Activated naive CD4-positive, alpha-beta T cell treated with Interleukin-2 at 50 U/mL for 16 hours (primary cell): ENCODE measurements around the gene SLC22A3.
A peak's percentile ranks its signal among the peaks of the same experiment; 100 is the strongest.
"Not testable (repeated sequence)": the region's sequence is repeated elsewhere in the genome, so short reads cannot be mapped to it uniquely, and the experiment has no call there.

Experiments used
- DNase-seq: peaks from one replicate; pipeline ENCODE4 v3.0.0-alpha.2; 2020

SLC22A3 gene

DNA sequence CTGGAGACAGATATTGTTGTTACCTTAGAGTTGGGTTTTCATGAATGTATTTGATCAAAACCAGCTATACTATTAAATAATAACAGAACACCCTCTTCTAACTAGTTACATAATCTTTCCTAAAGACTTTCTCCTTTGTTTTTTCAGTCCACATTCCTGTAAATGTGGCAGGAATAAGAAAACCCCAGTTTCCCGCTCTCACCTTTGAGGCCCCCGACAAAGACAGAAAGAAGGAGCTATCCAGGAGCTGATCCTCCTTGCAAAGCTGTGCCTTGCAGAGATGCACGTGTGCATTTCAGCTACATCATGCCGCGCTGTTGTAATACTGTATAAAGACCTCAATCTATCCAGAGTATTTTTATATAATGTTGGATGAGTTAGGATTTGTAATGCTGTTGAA is 102.7 kb downstream of the SLC22A3 start:
- no peak for DNase-seq

DNA sequence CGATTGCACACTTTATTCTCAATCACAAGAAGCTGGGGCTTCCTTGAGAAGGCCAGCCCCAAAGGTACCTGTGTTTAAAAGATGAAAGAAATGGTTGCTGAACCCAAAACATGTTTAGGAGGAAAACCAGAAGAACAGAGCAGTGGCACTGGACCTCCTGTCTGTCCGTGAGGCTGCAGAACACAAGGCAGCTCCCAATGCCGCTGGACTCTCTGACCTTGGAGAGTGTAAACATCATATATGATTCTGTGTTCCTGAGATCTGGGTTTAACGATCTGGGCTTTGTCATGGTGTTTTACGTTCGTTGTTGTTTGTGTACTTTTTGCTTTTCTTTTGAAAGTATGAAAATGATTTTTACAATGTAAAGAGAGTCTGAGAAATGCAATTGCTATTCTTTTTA is 106.1 kb downstream of the SLC22A3 start:
- no peak for DNase-seq

DNA sequence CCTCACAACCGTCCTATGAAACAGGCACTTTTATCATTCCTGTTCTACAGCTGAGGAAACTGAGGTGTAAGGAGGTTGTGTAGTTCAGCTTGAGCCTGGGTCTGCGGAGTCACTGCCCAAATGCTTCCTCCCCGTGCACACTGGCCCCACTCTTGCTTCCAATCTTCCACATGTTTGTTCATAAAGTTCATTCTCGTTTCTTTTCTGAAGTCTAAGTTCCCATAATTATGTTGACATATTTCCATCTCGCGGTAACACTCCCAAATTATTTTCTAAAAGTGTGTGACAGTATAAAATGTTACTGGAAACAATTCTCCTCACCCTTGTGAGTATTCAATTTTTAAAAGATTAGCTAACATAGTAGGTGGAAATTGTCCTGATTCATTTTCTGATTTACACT is 106.9 kb downstream of the SLC22A3 start:
- no peak for DNase-seq

DNA sequence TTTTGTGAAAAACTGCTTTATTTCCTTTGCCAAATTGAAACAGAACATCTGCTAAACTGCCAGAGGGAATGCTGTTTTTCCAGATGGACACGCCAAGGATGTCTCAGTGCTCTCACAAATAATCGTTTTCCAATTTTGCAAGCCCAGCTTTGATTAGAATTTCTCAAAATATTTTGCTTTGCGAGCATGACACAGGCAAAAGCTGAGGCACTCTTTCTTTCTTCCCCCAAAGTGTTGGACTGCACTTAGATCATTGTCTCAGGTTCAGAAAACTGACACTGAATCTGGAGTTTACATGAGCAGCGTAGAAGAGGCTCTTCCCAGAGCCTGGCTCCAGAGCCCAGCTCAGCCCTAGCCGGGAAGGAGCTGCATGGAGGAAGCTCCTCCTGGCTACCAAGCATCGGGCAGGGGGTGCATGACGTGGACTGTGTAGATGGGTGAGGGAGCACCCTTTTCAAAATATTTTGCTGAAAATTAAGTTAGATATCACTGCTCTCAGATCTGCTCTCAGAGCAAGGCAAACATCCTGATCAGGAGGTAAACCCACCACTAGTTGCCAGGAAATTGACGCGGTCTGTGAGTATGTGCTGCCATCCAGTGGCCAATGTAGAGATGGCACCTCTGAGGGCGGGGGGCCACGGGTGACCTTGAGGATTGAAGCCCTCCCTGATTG is 107.5 kb downstream of the SLC22A3 start:
- peak; percentile 71 for DNase-seq

DNA sequence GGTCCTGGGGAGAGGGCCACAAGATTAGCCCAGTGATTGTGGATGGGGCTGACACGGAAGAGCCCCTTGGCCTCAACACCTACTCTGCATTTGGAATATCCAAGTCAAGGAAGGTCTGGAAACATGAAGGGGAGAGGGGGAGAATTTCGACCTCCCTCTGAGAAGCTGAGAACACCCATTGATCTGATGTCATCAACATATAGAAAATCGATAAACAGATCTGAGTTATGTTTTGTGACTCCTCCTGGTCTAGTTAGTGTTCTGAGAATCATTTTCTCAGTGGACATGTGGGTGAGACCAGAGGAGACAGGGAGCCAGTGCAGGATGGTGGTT is 108.0 kb downstream of the SLC22A3 start:
- no peak for DNase-seq

DNA sequence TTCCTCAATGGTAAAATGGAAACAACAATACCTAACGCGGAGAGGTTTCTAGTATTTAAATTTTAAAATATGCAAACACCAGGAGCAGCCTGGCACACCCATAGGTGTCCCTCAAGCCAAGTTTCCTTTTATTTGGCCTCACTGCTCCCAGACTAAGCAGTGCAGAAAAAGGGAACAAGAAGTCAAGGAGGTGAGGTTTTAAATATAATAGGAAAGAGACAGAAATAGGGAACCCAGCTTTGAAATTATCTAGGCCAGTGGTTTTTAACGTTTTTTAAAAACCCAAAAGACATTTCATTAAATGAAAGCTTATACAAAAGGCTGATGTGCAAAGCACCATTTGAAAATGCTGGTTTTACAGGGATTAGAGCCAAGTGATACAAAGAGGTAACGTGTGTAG is 109.6 kb downstream of the SLC22A3 start:
- no peak for DNase-seq

DNA sequence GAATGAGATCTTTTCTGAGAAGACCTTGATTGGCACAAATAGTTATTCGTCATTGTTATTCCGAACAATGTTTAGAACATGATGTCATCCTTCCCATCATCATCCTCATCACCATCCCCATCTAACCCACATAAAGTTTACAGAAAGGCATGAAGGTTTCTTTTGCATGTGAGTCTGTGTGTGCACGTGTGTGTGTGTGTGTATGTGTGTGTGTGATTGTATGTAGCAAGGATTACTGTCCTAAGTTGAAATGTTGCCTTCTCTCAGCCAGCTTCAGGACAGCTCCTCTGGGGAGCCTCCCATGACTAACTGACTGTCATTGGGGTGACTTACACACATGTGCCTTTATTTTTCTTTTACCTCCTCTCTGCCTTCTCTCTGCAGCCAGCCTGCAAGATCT is 113.5 kb downstream of the SLC22A3 start:
- DNase-seq: peak; percentile 20

DNA sequence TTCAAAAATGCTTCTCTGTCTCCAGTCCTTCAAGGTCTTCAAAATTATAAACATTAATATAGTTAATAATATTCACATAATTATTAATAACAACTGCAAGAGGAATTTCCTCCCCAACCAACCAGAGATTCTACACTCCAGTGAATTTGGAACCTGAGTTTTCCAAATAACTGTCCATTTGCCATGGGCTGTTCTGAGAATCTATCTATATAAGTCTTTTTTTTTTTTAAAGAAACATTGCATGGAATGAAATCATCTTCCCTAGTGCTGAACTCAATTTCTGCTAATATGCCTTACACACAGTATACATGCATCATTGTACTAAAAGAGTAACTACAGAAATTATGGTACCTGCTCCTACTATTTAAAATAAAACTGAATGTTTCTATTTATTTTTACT is 113.9 kb downstream of the SLC22A3 start:
- DNase-seq: no peak

DNA sequence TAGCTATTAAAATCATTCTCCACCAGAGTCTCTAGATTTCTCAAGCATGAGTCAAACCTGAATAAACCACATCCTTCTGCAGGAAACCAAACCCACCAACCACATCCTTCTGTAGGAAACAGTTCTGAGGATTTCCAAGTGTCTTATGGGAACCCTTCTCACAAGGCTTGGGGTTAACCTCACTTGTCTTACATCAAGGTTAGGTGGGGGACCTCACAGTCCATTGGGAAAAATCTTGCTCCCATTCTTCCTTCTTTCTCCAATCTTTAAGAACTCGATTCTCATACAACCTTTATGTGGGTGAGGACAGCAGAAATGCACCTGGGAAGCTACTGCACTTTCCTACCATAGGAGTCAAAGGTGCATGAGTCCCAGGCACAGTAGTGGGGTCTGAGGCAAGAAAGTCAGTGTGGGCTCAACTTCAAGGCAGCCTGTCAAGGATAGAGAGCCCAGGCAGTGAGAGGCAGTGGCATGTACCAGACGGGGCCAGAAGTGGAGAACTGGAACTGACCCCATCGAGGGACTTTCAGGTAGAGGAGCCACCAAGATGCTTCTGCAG is 114.5 kb downstream of the SLC22A3 start:
- DNase-seq: peak; percentile 41

DNA sequence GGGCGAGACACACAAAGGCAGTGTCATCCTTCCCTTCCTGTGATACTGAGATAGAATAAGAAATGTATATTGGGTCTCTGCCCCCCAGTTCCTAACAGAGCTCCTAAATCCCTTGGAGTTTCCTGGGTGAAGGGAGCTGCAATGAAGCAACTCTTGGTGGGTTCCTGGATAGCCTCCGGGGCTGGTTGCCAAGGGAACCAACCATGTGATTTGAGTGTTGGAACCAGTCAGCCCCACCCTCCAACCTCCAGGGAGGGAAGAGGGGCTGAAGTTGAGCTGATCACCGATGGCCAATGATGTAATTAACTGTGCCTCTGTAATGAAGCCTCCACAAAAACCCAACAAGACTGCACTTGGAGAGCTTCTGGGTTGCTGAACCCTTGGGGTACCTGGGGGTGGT is 116.6 kb downstream of the SLC22A3 start:
- no peak for DNase-seq

DNA sequence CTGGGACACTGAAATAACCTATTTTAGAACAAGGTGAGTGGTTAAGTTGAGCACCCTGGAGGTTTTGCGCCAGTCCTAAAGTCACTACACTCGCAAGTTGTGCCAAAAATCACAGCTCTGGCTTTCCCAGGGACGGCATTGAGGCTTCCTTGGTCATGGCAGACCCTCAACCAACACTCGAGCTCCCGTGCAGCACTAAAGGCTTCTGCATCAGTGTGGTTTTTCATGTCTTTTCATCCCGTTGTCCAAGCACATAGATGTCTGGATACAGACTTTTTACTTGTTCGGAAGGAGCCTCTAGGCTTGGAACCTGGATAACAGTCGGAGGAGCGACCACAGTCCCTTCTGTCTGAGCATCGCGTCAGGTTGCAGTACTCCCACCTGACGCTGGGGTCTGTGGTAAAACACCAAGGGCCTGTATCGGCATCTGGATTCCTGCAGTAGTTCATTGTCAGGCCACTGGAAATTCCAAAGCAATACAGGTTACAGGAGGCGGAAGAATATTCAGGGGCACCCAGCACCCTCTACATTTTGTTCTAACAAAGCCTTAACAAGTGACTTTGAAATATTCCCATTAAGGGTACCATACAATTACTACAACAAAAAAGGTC is 119.2 kb downstream of the SLC22A3 start:
- not testable (repeated sequence) for DNase-seq

DNA sequence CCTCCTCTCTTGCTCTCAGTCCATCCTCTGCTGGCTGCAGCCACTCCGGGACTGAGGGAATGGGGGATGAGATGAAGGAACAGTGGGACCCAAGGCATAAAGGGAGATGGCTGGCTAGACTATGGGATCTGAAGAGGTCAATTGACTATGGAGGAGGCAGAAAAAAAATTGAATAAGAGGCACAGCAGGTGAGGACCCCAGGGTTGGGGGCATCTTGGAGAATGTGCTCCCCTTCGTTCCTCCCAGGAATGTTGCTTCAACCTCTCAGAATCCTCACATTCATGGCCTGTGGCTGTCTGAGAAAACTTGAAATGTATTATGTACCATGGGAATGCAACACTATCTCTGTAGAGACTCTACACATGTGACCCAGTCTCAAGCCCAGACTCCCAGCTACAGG is 121.0 kb downstream of the SLC22A3 start:
- DNase-seq: no peak

DNA sequence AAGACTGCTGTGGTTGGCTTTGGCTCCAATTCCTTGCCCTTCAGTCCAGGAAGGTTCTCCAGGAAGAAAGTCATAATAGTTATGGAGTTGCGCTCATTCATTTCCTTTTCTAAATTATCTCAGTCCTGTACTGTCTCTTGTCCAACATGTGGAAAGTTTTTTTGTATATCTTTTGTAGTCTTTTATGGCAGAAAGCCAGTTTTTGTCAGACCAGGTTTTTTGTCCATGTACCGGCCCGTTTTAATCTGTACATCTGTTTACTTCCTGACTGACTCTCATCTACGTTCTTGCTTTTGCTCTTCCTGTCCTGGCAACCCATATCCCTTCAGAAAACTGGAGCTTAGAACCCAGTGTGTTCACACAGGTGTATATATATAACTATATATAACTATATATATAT is 127.9 kb downstream of the SLC22A3 start:
- DNase-seq: not testable (repeated sequence)

DNA sequence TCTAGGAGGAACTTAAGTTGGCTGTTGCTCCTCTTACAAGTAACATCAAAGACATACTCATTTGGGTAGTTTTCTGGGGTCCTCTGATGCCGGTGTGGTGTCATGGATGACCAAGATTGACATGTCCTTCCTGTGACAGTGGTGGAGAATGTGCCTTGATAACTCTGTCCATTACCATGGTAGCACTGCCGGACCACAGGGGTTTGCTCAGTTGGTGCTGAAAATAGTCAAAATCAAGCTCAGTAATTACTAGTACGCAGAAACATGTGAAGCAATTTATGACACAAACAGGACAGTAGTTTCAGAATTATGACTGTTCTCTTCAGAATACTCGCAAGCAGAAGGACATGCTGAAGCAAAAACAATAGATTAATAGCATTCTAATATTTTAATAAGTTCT is 128.9 kb downstream of the SLC22A3 start:
- not testable (repeated sequence) for DNase-seq

DNA sequence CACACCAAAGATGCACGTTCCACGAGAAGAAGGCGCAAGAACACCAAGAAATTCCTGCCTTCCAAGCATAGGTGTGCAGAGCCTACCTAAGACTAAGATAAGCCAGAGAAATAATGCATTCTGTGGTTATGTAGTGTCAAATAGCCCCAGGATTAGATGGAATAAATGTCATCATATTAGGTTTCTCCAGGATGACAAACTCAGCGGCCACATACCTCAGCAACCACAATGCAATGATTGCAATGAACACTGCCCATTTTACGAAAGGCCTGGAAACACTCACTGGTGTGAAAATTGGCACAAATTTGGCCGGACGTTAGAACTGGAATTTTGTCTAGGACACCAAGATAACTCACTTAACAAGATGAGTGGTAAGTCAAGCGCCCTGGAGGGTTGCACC is 129.7 kb downstream of the SLC22A3 start:
- no peak for DNase-seq

DNA sequence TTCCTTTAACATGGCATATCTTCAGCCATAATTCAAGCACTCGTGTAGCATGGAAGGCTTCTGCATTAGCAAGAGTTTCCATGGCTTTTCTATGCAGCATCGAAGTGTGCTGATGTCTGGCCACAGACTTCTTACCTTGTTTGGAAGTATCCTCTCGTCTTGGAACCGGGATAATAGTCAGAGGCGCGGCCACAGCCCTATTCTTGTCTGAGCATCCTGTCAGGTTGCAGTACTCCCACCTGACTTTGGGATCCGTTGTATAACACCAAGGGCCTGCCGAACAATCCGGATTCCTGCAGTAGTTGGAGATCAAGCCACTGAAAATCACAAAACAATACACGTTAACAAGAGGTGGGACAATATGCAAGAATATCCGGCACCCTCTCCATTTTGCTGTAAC is 138.9 kb downstream of the SLC22A3 start:
- no peak for DNase-seq

DNA sequence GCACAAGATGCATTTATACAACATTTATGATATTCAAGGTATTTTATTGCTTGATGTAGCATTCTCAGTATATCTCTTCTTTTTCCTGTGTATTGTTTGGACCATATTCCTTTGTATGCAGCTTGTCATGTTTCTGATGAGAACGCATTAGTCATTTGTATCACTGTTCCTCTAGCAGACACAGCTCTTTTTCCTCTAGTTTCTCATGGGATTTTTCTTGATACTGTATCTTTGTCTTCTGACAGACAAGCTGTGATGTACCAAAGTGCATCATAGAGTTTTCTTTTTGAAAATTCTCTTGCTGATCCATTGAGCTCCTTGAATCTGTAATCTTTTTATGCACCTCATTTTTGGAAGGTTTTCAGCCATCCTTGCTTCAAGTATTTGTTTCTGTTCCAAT is 140.9 kb downstream of the SLC22A3 start:
- DNase-seq: no peak

DNA sequence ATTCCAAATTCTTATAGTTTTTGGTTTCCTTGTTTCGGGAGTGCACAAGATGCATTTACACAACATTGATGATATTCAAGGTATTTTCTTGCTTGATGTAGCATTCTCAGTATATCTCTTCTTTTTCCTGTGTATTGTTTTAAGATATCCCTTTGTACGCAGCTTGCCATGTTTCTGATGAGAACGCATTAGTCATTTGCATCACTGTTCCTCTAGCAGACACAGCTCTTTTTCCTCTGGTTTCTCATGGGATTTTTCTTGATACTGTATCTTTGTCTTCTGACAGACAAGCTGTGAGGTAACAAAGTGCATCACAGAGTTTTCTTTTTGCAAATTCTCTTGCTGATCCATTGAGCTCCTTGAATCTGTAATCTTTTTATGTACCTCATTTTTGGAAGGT is 146.4 kb downstream of the SLC22A3 start:
- DNase-seq: no peak

DNA sequence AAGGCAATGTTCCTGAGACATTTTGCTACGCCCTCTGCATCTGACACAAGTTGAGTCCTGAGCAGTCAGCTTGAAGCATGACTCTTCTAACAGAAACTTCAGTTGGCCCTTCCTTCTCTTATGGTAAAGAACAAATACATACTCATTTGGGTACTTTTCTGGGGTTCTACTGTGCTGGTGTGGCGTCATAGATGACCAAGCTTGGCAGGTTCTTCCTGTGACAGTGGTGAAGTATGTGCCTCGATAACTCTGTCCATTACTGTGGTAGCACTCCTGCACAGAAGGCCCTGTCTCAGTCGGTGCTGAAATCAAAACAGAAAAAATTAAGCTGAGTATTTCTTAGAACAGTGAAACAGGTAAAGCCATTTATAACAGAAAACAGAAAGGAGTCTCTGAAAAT is 152.5 kb downstream of the SLC22A3 start:
- DNase-seq: no peak
